ENCODE measurements around the gene MAP4K4. TPM values are rescaled to one million over a fixed set of nuclear protein-coding genes. Genes with fewer than 3 reads are reported as not detected.
A peak's percentile ranks its signal among the peaks of the same experiment; 100 is the strongest.
"Not testable (repeated sequence)": the region's sequence is repeated elsewhere in the genome, so short reads cannot be mapped to it uniquely, and the experiment has no call there.

Gene MAP4K4
- total RNA-seq, 2 experiments from 2014 or later = 71.6 to 77.5 TPM

- ChIA-PET CTCF (interaction anchor here (1.1 kb wide), 1 partner anchor 65 kb away, joined by 3 read pairs; no protein-coding TSS in a partner anchor), POLR2A (no interaction called here)
- Mint-ChIP-seq H3K4me3 (no peak overlapping the region), H3K4me1 (peaks cover 53% of the 10 kb centered on the region), H3K36me3 (ENCODE audit: low read depth) (peaks cover 9% of the 10 kb centered on the region), H3K9me3 (no peaks in the 10 kb centered on the region), H3K27ac (no peak overlapping the region), H3K27me3 (no peaks in the 10 kb centered on the region)
- no peak for DNase-seq
Measured at GRCh38 chr2:101753720-101754490, 56.4 kb downstream of the MAP4K4 start.

GRCh38 chr2:101754618-101755017 lies 57.1 kb downstream of the MAP4K4 start:
- Mint-ChIP-seq H3K27ac (no peak overlapping the region), H3K27me3 (no peaks in the 10 kb centered on the region), H3K36me3 (ENCODE audit: low read depth) (peaks cover 9% of the 10 kb centered on the region), H3K4me1 (peaks cover 55% of the 10 kb centered on the region), H3K9me3 (no peaks in the 10 kb centered on the region), H3K4me3 (no peak overlapping the region)
- ChIA-PET CTCF (no interaction called here), POLR2A (no interaction called here)
- DNase-seq = no peak

GRCh38 chr2:101756266-101756665 lies 58.8 kb downstream of the MAP4K4 start:
- no peak overlapping the region for H3K4me3 Mint-ChIP-seq
- no peaks in the 10 kb centered on the region for H3K9me3 Mint-ChIP-seq
- peaks cover 55% of the 10 kb centered on the region for H3K4me1 Mint-ChIP-seq
- H3K27ac Mint-ChIP-seq = no peak overlapping the region
- POLR2A ChIA-PET = no interaction called here
- CTCF ChIA-PET = interaction anchor here (0.7 to 1.2 kb wide), 3 partner anchors 18 to 141 kb away, joined by 3 read pairs; no protein-coding TSS in a partner anchor
- no peaks in the 10 kb centered on the region for H3K27me3 Mint-ChIP-seq
- H3K36me3 Mint-ChIP-seq (ENCODE audit: low read depth) = peaks cover 5% of the 10 kb centered on the region
- no peak for DNase-seq

GRCh38 chr2:101758001-101758400 lies 60.5 kb downstream of the MAP4K4 start:
- Mint-ChIP-seq H3K4me3 (peak overlapping the region; percentile 43), H3K4me1 (peaks cover 53% of the 10 kb centered on the region), H3K27ac (no peak overlapping the region), H3K27me3 (no peaks in the 10 kb centered on the region), H3K36me3 (ENCODE audit: low read depth) (peaks cover 5% of the 10 kb centered on the region), H3K9me3 (no peaks in the 10 kb centered on the region)
- DNase-seq = no peak
- ChIA-PET CTCF (interaction anchor here (1.6 to 1.8 kb wide), 2 partner anchors 10 to 24 kb away, joined by 3 to 9 read pairs; no protein-coding TSS in a partner anchor), POLR2A (interaction anchor here (1.1 to 1.4 kb wide), 3 partner anchors 9 to 41 kb away, joined by 3 to 4 read pairs (median 3); no protein-coding TSS in a partner anchor)

DNA sequence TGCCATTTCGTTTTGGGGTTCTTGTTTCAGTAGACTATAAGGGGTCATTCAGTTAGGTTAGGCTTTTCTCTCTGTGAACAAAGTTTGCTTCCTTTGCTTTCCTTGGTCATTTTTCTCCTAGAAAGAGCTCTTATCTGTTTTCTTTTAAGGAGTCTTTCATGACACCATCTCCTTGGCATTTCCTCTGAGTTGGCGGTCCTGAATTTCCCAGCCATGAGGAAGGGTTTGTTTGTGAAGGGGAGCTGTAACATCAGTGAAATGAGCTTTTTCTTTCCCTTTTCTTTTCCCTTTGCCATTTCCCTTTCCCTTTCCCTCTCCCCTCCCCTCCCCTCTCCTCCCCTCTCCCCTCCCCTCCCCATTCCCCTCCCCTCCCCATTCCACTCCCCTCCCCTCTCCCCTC lies 61.7 kb downstream of the MAP4K4 start:
- peaks cover 49% of the 10 kb centered on the region for H3K4me1 Mint-ChIP-seq
- no peak for DNase-seq
- H3K27ac Mint-ChIP-seq = no peak overlapping the region
- H3K4me3 Mint-ChIP-seq = no peak overlapping the region
- CTCF ChIA-PET = no interaction called here
- peaks cover 5% of the 10 kb centered on the region for H3K36me3 Mint-ChIP-seq (ENCODE audit: low read depth)
- POLR2A ChIA-PET = no interaction called here
- no peaks in the 10 kb centered on the region for H3K27me3 Mint-ChIP-seq
- no peaks in the 10 kb centered on the region for H3K9me3 Mint-ChIP-seq

GRCh38 chr2:101762451-101763171 lies 65.1 kb downstream of the MAP4K4 start:
- Mint-ChIP-seq H3K4me3 (no peak overlapping the region), H3K36me3 (ENCODE audit: low read depth) (peaks cover 5% of the 10 kb centered on the region), H3K9me3 (no peaks in the 10 kb centered on the region), H3K27ac (no peak overlapping the region), H3K27me3 (no peaks in the 10 kb centered on the region), H3K4me1 (peaks cover 41% of the 10 kb centered on the region)
- no peak for DNase-seq
- ChIA-PET POLR2A (no interaction called here), CTCF (interaction anchor here (0.6 to 1.4 kb wide), 2 partner anchors 65 to 501 kb away, joined by 4 read pairs; partner anchors contain the start of gene MAP4K4)

DNA sequence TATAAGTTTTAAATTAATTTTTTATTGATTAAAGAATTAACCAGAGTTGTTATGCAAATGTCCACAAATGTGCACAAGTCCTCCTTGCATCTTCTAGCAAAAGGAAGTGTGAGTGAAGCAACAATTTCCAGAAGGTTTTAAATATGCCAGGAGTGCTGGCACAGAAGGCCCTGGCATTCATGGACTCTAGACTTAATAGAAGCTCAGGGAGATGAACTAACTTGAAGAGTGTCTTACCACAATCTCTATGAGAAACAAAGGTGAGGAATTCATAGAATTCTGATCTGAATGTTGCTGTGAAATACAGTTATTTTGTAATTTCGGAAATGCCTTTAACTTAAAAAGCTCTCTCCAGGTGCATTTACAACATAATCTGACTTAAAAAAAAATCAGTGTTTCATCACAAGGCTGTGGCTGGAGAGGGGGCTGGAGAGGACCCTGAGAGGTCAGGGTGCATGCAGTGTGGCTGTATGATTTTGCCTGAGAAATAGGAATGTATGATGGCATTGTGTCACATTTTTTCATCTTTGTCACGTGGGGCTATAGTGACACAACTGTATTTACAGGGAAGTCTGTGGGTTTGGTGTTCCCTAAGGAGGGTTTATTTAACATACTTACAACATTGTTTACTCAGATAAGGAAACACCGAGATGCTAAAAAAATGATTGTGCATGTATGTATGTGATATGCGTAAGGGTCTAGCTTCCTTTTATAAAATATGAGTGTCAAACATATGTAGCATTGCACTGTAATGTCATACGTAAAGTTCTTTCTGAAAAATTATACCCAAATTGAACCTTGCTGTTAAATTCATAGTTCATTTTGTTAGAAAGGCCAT lies 66.2 kb downstream of the MAP4K4 start:
- Mint-ChIP-seq H3K9me3 (no peaks in the 10 kb centered on the region), H3K27me3 (no peaks in the 10 kb centered on the region), H3K4me3 (no peak overlapping the region), H3K36me3 (ENCODE audit: low read depth) (no peaks in the 10 kb centered on the region), H3K27ac (no peak overlapping the region), H3K4me1 (peaks cover 40% of the 10 kb centered on the region)
- no peak for DNase-seq
- ChIA-PET CTCF (interaction anchor here (1.4 kb wide), 1 partner anchor 66 kb away, joined by 4 read pairs; the partner anchor contains the start of gene MAP4K4), POLR2A (interaction anchor here (0.7 kb wide), 1 partner anchor 46 kb away, joined by 3 read pairs; no protein-coding TSS in a partner anchor)

DNA sequence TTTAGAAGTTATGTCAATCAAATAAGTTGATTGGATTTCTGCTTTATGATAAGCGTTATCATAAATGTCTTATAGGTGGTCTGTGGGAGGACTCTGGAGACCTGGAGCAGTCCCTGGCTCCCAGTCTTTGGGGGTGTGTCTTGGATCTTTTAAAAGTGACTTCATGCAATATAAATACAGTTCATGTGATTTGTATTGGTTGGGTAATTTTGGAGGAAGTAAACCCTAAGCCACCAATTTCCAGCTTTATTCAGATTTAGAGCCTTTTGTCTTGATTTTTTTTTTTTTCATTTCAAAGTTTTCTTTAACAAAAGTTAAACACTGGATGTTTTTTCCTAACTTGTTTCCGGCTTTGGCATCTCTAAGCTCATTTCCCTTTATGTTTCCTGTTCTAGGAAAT lies 68.8 kb downstream of the MAP4K4 start:
- ChIA-PET CTCF (interaction anchor here (1.1 to 2.9 kb wide), 2 partner anchors 9 to 57 kb away, joined by 3 to 9 read pairs; no protein-coding TSS in a partner anchor), POLR2A (interaction anchor here (2.6 kb wide), 1 partner anchor 48 kb away, joined by 15 read pairs; no protein-coding TSS in a partner anchor)
- H3K9me3 Mint-ChIP-seq = no peaks in the 10 kb centered on the region
- peaks cover 47% of the 10 kb centered on the region for H3K4me1 Mint-ChIP-seq
- H3K36me3 Mint-ChIP-seq (ENCODE audit: low read depth) = no peaks in the 10 kb centered on the region
- H3K4me3 Mint-ChIP-seq = no peak overlapping the region
- no peaks in the 10 kb centered on the region for H3K27me3 Mint-ChIP-seq
- H3K27ac Mint-ChIP-seq = no peak overlapping the region
- no peak for DNase-seq

DNA sequence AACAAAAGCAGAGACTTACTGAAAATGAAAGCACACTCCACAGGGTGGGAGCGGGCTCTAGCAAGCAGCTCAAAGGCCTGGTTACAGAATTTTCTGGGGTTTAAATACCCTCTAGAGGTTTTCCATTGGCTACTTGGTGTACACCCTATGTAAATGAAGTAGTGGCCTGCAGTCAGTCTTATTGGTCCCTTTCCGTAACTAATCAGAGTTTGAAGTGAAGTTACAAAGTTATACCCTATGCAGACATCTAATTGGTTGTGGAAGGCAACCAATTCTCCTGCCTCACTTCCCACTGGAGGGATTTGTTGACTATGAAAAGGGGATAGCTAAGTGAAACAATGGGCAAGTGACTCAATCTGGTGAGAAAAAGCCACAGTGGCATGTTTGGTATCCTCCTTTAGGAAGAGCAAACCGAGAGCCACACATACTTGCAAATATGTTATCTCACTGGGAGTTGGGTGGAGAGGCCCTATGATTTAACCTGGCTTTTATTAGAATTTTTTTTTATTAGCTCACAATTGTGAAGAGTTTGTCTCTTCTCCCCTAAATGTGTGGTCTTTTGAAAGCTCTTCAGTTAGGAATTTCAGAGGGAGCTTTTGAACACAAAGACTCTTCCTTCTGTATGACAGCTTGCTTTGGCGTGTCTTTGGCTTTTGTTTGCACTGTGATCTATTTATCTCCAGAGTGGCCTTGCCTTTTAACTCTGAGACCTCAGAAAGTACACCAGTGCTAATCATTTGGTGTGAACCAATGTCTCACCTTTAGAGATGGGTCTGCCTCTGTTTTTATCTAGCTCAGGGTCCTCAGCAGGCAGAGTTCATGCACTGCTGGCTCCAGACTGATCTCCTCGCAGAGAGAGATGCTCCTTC lies 69.6 kb downstream of the MAP4K4 start:
- ChIA-PET CTCF (interaction anchor here (0.7 to 2.9 kb wide), 3 partner anchors 9 to 64 kb away, joined by 3 to 9 read pairs (median 3); no protein-coding TSS in a partner anchor), POLR2A (interaction anchor here (1.0 to 2.6 kb wide), 2 partner anchors 9 to 49 kb away, joined by 3 to 15 read pairs; no protein-coding TSS in a partner anchor)
- Mint-ChIP-seq H3K9me3 (no peaks in the 10 kb centered on the region), H3K27me3 (no peaks in the 10 kb centered on the region), H3K36me3 (ENCODE audit: low read depth) (peaks cover 2% of the 10 kb centered on the region), H3K4me3 (no peak overlapping the region), H3K27ac (no peak overlapping the region), H3K4me1 (peaks cover 47% of the 10 kb centered on the region)
- DNase-seq = no peak

- H3K4me3 Mint-ChIP-seq = no peak overlapping the region
- H3K27ac Mint-ChIP-seq = peak overlapping the region; percentile 41
- H3K4me1 Mint-ChIP-seq = peaks cover 43% of the 10 kb centered on the region
- H3K27me3 Mint-ChIP-seq = no peaks in the 10 kb centered on the region
- POLR2A ChIA-PET = interaction anchor here (1.1 to 1.3 kb wide), 2 partner anchors 10 to 58 kb away, joined by 3 read pairs; no protein-coding TSS in a partner anchor
- H3K9me3 Mint-ChIP-seq = no peaks in the 10 kb centered on the region
- CTCF ChIA-PET = interaction anchor here (1.0 to 2.9 kb wide), 3 partner anchors 11 to 23 kb away, joined by 3 to 13 read pairs (median 9); no protein-coding TSS in a partner anchor
- H3K36me3 Mint-ChIP-seq (ENCODE audit: low read depth) = peaks cover 2% of the 10 kb centered on the region
- DNase-seq = no peak
Measured at GRCh38 chr2:101768556-101769220, 71.2 kb downstream of the MAP4K4 start.

GRCh38 chr2:101769726-101770125 lies 72.2 kb downstream of the MAP4K4 start:
- not testable (repeated sequence) for H3K27me3 Mint-ChIP-seq; H3K9me3 Mint-ChIP-seq; H3K27ac Mint-ChIP-seq; H3K4me3 Mint-ChIP-seq; H3K36me3 Mint-ChIP-seq (ENCODE audit: low read depth); DNase-seq
- ChIA-PET POLR2A (interaction anchor here (1.0 to 1.3 kb wide), 2 partner anchors 11 to 72 kb away, joined by 3 to 5 read pairs; partner anchors contain the start of gene MAP4K4), CTCF (interaction anchor here (0.7 to 2.8 kb wide), 8 partner anchors 10 to 491 kb away, joined by 3 to 13 read pairs (median 3); no protein-coding TSS in a partner anchor)
- H3K4me1 Mint-ChIP-seq = peaks cover 47% of the 10 kb centered on the region

All from activated CD4-positive, alpha-beta memory T cell treated with anti-CD3 and anti-CD28 coated beads, Interleukin-2, amount 10 ng/mL, durations not matched to agents 7 days and 5 days (primary cell).